Neutrophil (primary cell): Measurements from ENCODE around the gene NR2E3.
"Not testable (repeated sequence)": the region's sequence is repeated elsewhere in the genome, so short reads cannot be mapped to it uniquely, and the experiment has no call there.

Experiments
- H3K27ac ChIP-seq: fragments of 200-600 bp; sonication (generic); 2 replicates; pipeline ENCODE4 v1.5.1; 2016; ENCODE audit warnings: mild to moderate bottlenecking, moderate library complexity
- H3K27me3 ChIP-seq: fragments of 200-600 bp; sonication (generic); 2 replicates; pipeline ENCODE4 v1.6.0; 2016; ENCODE audit warnings: mild to moderate bottlenecking
- H3K36me3 ChIP-seq: fragments of 200-600 bp; sonication (generic); 2 replicates; pipeline ENCODE4 v1.5.1; 2017
- H3K4me1 ChIP-seq, 2 experiments: fragments of 200-600 bp in 1 of 2; sonication (generic) in 1 of 2; 1 replicate in 1 of 2; 2 replicates in 1 of 2; pipeline versions ENCODE4 v1.5.1 to v1.6.1; 2013 to 2016; ENCODE audit warnings: low read depth in 1 of 2, low read length in 1 of 2, mild to moderate bottlenecking in 1 of 2, moderate library complexity in 1 of 2; ENCODE audit not compliant: control insufficient read depth in 1 of 2, insufficient read depth in 1 of 2
- H3K4me3 ChIP-seq, 2 experiments: fragments of 200-600 bp in 1 of 2; sonication (generic) in 1 of 2; 1 replicate in 1 of 2; 2 replicates in 1 of 2; pipeline ENCODE4 v1.5.1; 2013 to 2016; ENCODE audit warnings: low read depth in 1 of 2, low read length in 1 of 2, mild to moderate bottlenecking in 1 of 2, moderate library complexity in 1 of 2
- H3K9me3 ChIP-seq: fragments of 200-600 bp; sonication (generic); 2 replicates; pipeline ENCODE4 v1.5.1; 2016
- TF ChIP-seq, protein P1 (sequence below): fragments of 200-600 bp; sonication (generic); IDR thresholded peaks from 2 replicates; pipeline ENCODE4 v1.5.1; 2016; ENCODE audit warnings: antibody characterized with exemption

Gene NR2E3

GRCh38 chr15:71830981-71831380 lies 20.6 kb downstream of the NR2E3 start:
- H3K9me3 ChIP-seq: no peaks in the 10 kb centered on the region
- H3K4me3 ChIP-seq: no peak overlapping the region
- no peak overlapping the region for H3K27ac ChIP-seq
- H3K27me3 ChIP-seq: no peaks in the 10 kb centered on the region
- H3K36me3 ChIP-seq: no peaks in the 10 kb centered on the region
- no peaks in the 10 kb centered on the region for H3K4me1 ChIP-seq
- TF ChIP-seq, protein P1, sequence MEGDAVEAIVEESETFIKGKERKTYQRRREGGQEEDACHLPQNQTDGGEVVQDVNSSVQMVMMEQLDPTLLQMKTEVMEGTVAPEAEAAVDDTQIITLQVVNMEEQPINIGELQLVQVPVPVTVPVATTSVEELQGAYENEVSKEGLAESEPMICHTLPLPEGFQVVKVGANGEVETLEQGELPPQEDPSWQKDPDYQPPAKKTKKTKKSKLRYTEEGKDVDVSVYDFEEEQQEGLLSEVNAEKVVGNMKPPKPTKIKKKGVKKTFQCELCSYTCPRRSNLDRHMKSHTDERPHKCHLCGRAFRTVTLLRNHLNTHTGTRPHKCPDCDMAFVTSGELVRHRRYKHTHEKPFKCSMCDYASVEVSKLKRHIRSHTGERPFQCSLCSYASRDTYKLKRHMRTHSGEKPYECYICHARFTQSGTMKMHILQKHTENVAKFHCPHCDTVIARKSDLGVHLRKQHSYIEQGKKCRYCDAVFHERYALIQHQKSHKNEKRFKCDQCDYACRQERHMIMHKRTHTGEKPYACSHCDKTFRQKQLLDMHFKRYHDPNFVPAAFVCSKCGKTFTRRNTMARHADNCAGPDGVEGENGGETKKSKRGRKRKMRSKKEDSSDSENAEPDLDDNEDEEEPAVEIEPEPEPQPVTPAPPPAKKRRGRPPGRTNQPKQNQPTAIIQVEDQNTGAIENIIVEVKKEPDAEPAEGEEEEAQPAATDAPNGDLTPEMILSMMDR: no peak

DNA sequence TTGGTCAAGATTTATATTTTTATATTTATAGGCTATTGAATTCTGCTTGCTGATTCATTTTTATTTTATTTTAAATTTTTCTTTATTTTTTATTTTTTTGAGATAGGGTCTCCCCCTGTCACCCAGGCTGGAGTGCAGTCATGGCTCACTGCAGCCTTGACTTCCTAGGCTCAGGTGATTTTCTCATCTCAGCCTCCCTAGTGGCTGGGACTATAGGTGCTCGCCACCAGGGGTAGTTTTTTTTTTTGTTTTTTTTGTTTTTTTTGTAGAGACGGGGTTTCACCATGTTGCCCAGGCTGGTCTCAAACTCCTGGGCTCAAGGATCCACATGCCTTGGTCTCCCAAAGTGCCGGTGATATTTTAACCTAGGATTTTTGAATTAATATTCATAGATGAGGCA lies 31.2 kb downstream of the NR2E3 start:
- H3K9me3 ChIP-seq: no peaks in the 10 kb centered on the region
- TF ChIP-seq, protein P1: no peak
- peaks cover 3% of the 10 kb centered on the region for H3K36me3 ChIP-seq
- no peak overlapping the region for H3K27ac ChIP-seq
- H3K4me3 ChIP-seq: no peak overlapping the region
- H3K27me3 ChIP-seq: no peaks in the 10 kb centered on the region
- no peaks in the 10 kb centered on the region for H3K4me1 ChIP-seq

DNA sequence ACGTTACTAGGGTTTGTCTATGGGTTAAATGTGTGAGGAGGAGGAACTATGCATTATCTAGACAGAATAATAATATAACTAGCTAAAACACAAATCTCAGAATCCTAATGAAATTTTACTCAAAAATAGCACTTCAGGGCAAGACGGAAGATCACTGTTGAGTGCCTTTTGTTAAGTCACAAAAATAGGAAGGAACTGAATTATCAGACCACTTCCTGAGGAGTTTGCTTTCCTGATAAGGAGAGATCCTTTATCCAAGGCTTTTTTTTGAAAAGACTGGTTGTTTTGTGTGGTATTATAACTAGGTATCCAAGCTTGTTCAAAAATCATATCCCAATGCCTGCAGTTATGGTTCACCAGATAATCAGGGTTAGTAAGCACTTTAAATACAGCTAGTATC lies 34.6 kb downstream of the NR2E3 start:
- Histone ChIP-seq H3K9me3 (no peaks in the 10 kb centered on the region), H3K36me3 (peaks cover 5% of the 10 kb centered on the region), H3K4me3 (no peak overlapping the region), H3K27ac (no peak overlapping the region), H3K27me3 (no peaks in the 10 kb centered on the region), H3K4me1 (no peaks in the 10 kb centered on the region)
- TF ChIP-seq, protein P1: no peak

- no peaks in the 10 kb centered on the region for H3K27me3 ChIP-seq
- H3K36me3 ChIP-seq: peaks cover 3% of the 10 kb centered on the region
- no peak overlapping the region for H3K4me3 ChIP-seq
- TF ChIP-seq, protein P1: no peak
- no peaks in the 10 kb centered on the region for H3K9me3 ChIP-seq
- no peak overlapping the region for H3K27ac ChIP-seq
- H3K4me1 ChIP-seq: no peaks in the 10 kb centered on the region
Observed at GRCh38 chr15:71853543-71853942, 43.2 kb downstream of the NR2E3 start.

DNA sequence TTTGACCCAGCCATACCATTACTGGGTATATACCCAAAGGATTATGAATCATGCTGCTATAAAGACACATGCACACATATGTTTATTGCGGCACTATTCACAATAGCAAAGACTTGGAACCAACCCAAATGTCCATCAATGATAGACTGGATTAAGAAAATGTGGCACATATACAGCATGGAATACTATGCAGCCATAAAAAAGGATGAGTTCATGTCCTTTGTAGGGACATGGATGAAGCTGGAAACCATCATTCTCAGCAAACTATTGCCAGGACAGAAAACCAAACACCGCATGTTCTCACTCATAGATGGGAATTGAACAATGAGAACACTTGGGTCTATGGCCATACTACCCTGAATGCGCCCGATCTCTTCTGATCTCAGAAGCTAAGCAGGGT lies 47.9 kb downstream of the NR2E3 start:
- not testable (repeated sequence) for H3K4me3 ChIP-seq, H3K4me1 ChIP-seq, H3K36me3 ChIP-seq, H3K9me3 ChIP-seq, H3K27ac ChIP-seq, H3K27me3 ChIP-seq
